Uterus (tissue), 2 donors: ENCODE measurements around the gene NXN.

Source experiments
- CTCF ChIP-seq, 4 experiments: fragments of 200-600 bp in 2 of 4; fragments of 450-650 bp in 2 of 4; sonication (generic) in 2 of 4; IDR thresholded peaks; one replicate each; pipeline ENCODE4 v1.5.1; 2016 to 2019; ENCODE audit warnings: antibody characterized with exemption in 4 of 4, mild to moderate bottlenecking in 2 of 4, moderate library complexity in 1 of 4
- POLR2A ChIP-seq, 2 donors: fragments of 450-650 bp; IDR thresholded peaks; one replicate each; pipeline ENCODE4 v1.6.1; 2016; ENCODE audit warnings: antibody characterized with exemption in 2 of 2, mild to moderate bottlenecking in 1 of 2, moderate library complexity in 1 of 2

GRCh38 chr17:962166-962565 lies 17.4 kb downstream of the NXN start:
- no peak for TF ChIP-seq POLR2A (IDR thresholded peaks at IDR 0.05)
- no peak for TF ChIP-seq CTCF (IDR thresholded peaks at IDR 0.05)
